GM12872 (cell line): ENCODE results near the gene SEL1L3.

ENCODE experiments used
- TF ChIP-seq, protein P1 (sequence below): IDR thresholded peaks from 3 replicates; pipeline ENCODE4 v1.5.1; 2011; ENCODE audit warnings: low read depth, mild to moderate bottlenecking, low read length, moderate library complexity; ENCODE audit not compliant: insufficient read depth

The SEL1L3 gene

DNA sequence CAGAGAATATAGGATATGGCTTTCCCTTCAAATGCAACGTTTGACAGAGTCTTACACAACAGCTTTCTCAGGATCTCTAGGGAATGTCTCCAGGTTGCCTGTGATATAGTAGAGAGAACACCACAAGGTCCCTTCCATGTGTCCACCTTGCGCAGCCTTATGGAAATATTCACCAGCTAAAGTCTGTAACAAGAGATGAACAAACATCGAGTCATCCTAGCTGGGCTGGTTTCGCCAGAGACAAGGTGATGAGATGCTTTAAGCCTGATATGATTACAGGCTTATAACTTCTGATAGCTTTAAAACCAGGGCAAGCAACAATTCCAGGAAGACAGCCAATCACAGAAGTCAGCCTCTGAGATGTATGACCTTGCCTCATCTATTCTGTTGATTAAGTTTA lies 83.8 kb downstream of the SEL1L3 start:
- TF ChIP-seq, protein P1, sequence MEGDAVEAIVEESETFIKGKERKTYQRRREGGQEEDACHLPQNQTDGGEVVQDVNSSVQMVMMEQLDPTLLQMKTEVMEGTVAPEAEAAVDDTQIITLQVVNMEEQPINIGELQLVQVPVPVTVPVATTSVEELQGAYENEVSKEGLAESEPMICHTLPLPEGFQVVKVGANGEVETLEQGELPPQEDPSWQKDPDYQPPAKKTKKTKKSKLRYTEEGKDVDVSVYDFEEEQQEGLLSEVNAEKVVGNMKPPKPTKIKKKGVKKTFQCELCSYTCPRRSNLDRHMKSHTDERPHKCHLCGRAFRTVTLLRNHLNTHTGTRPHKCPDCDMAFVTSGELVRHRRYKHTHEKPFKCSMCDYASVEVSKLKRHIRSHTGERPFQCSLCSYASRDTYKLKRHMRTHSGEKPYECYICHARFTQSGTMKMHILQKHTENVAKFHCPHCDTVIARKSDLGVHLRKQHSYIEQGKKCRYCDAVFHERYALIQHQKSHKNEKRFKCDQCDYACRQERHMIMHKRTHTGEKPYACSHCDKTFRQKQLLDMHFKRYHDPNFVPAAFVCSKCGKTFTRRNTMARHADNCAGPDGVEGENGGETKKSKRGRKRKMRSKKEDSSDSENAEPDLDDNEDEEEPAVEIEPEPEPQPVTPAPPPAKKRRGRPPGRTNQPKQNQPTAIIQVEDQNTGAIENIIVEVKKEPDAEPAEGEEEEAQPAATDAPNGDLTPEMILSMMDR = no peak

DNA sequence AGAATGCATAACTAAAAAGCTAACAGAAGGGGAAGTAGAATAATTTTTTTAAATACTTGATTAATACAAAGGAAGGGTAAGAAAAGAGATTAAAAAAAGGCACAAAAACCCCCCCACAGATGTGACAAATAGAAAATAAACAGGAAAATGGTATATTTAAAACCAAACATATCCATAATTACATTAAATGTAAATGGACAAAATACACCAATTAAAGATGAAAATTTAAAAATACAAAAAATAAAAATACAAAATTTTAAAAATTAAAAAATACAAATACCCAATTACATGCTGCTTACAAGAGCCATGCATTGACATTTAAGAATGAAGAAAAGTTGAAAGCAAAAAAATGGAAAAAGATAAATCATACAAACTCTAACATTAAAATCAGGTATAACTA lies 86.0 kb downstream of the SEL1L3 start:
- TF ChIP-seq, protein P1 = no peak

DNA sequence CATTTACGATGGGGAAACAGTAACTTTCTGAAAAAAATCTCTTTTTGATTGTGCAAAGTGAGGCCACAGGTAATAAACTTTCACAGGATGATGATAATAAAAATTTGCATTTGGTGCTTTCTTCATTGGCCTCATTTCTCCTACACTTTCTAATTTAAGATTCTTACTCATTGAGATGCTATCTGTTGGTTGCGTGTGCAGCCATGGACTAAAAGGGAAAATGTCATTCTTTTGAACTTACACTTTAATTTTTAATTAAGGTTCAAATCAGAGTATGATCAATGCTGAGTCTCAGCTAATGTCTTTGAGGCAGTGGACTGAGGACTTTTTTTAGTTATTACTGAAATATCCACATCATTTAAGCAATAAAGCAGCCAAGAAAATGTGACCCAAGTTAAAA lies 87.6 kb downstream of the SEL1L3 start:
- TF ChIP-seq, protein P1 = no peak

DNA sequence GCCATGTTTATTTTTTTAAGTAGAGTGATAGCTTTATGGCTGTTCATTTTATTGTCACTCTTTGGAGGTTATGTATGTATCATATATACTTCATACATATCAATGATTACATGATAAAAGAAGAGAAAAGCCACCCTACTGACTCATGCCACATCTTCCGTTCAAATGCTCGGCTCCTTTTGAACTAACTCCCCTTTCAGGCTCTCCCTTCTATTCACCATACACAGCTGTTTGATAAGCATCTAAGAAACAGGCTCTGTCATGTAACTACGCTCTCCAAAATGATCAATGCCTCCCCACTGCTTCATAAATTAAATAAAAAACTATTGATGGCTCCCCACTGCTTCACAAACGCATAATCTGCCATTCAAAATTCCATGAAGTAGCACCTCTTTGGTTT lies 89.4 kb downstream of the SEL1L3 start:
- TF ChIP-seq, protein P1 = no peak

DNA sequence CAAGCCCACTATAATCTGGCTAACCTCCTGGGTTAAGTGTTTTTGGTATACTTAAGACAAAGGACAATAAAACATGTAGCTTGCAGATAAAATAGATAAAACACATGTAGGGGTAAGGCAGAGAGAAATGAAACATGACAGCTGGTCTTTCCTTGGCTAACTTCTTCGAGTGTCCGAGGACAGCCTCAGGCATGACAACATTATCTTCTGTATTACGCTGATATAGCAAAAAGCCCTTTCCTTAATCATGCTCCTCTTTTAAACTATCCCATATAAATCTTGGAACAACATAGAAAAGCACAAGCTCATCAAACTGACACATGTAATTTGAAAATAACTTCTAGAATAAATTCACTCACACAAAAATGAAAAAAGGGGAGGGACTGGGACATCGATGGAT lies 91.1 kb downstream of the SEL1L3 start:
- TF ChIP-seq, protein P1 = no peak

DNA sequence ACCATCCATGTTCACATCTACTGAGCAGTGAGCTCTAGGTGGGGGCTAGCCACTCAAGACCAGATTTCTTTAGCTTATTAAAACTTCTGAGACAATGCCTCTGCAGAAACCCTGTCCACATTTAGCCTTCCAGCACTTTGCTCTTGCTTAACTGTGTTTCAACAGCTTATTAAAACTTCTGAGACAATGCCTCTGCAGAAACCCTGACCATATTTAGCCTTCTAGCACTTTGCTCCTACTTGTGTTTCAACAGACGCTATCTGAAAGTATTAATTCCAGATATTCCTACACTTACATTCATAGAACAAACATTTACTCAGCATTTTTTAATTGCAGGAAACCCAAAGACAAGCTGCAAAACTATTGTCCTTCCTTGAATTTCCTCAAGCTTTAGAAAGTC lies 91.9 kb downstream of the SEL1L3 start:
- TF ChIP-seq, protein P1 = no peak

DNA sequence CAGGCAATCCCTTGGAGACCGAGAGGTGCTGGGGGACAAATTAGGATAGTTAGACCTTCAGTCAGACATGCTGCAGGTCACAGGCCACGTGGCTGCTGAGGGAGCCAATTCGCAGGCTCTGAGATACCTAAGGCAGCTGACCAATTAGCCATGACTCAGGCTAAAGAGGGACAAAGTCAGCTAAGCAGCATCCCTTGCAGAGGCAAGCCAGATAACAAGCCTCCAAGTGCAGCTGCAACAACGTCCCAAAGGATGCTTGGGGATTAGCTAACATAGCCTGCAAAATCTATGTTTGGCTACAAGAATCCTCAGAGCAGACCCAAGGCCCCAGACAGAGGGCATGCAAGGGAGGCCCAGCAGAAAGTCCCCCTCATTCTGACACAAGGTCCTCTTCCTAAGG lies 93.5 kb downstream of the SEL1L3 start:
- TF ChIP-seq, protein P1 = no peak
